Measurements from ENCODE around the gene PRRG3.

Gene PRRG3

GRCh38 chrX:151699746-151700145 lies 4.5 kb downstream of the PRRG3 start:
- no peak for DNase-seq (ENCODE audit: low read depth)

GRCh38 chrX:151700581-151700980 lies 5.3 kb downstream of the PRRG3 start:
- no peak for DNase-seq (ENCODE audit: low read depth)

More at GRCh38 chrX:151699746-151700145, 4.5 kb downstream of the PRRG3 start:
- TF ChIP-seq CTCF (conservative IDR thresholded peaks at IDR 0.05; ENCODE audit: control insufficient read depth, insufficient read depth, low read depth, low read length) = no peak
- H3K4me3 ChIP-seq (ENCODE audit: control insufficient read depth, low read depth, low read length) = no peak overlapping the region

GRCh38 chrX:151701071-151701470 lies 5.8 kb downstream of the PRRG3 start:
- no peak overlapping the region for H3K4me3 ChIP-seq (ENCODE audit: control insufficient read depth, low read depth, low read length)
- no peak for DNase-seq (ENCODE audit: low read depth)
- TF ChIP-seq CTCF (conservative IDR thresholded peaks at IDR 0.05; ENCODE audit: control insufficient read depth, insufficient read depth, low read depth, low read length) = no peak

More at GRCh38 chrX:151700581-151700980, 5.3 kb downstream of the PRRG3 start:
- H3K4me3 ChIP-seq (ENCODE audit: control insufficient read depth, low read depth, low read length) = no peak overlapping the region
- no peak for TF ChIP-seq CTCF (conservative IDR thresholded peaks at IDR 0.05; ENCODE audit: control insufficient read depth, insufficient read depth, low read depth, low read length)

GRCh38 chrX:151701531-151701930 lies 6.3 kb downstream of the PRRG3 start:
- no peak for TF ChIP-seq CTCF (conservative IDR thresholded peaks at IDR 0.05; ENCODE audit: control insufficient read depth, insufficient read depth, low read depth, low read length)
- DNase-seq (ENCODE audit: low read depth) = no peak
- H3K4me3 ChIP-seq (ENCODE audit: control insufficient read depth, low read depth, low read length) = no peak overlapping the region

- H3K4me3 ChIP-seq (ENCODE audit: control insufficient read depth, low read depth, low read length) = no peak overlapping the region
- TF ChIP-seq CTCF (conservative IDR thresholded peaks at IDR 0.05; ENCODE audit: control insufficient read depth, insufficient read depth, low read depth, low read length) = no peak
- DNase-seq (ENCODE audit: low read depth) = no peak
Observed at GRCh38 chrX:151702026-151702714, 6.9 kb downstream of the PRRG3 start.

GRCh38 chrX:151702741-151703340 lies 7.6 kb downstream of the PRRG3 start:
- no peak for TF ChIP-seq CTCF (conservative IDR thresholded peaks at IDR 0.05; ENCODE audit: control insufficient read depth, insufficient read depth, low read depth, low read length)
- DNase-seq (ENCODE audit: low read depth) = no peak
- no peak overlapping the region for H3K4me3 ChIP-seq (ENCODE audit: control insufficient read depth, low read depth, low read length)
